ENCODE measurements around the gene SUCO.

GRCh38 chr1:172549621-172550280, 16.8 kb downstream of the SUCO start:
- TF ChIP-seq LRRFIP1 (CRISPR knock-in tag; conservative IDR thresholded peaks at IDR 0.05) (no peak), SUZ12 (IDR thresholded peaks at IDR 0.05; ENCODE audit: low read depth, low read length) (no peak), FOXM1 (CRISPR knock-in tag; IDR thresholded peaks at IDR 0.05) (no peak), KLF6 (CRISPR knock-in tag; IDR thresholded peaks at IDR 0.05) (no peak), MLX (CRISPR knock-in tag; IDR thresholded peaks at IDR 0.05) (no peak), ZNF775 (CRISPR knock-in tag; IDR thresholded peaks at IDR 0.05; ENCODE audit: borderline replicate concordance) (no peak), GTF2F1 (IDR thresholded peaks at IDR 0.05; ENCODE audit: low read length) (no peak), MEF2D (CRISPR knock-in tag; IDR thresholded peaks at IDR 0.05) (no peak), ZIK1 (CRISPR knock-in tag; IDR thresholded peaks at IDR 0.05; ENCODE audit: borderline replicate concordance, low read depth) (no peak), CHD2 (IDR thresholded peaks at IDR 0.05; ENCODE audit: low read depth, low read length) (no peak), ZFX (CRISPR knock-in tag; IDR thresholded peaks at IDR 0.05; ENCODE audit: low read depth) (no peak)
- TF ChIP-seq, protein P1, sequence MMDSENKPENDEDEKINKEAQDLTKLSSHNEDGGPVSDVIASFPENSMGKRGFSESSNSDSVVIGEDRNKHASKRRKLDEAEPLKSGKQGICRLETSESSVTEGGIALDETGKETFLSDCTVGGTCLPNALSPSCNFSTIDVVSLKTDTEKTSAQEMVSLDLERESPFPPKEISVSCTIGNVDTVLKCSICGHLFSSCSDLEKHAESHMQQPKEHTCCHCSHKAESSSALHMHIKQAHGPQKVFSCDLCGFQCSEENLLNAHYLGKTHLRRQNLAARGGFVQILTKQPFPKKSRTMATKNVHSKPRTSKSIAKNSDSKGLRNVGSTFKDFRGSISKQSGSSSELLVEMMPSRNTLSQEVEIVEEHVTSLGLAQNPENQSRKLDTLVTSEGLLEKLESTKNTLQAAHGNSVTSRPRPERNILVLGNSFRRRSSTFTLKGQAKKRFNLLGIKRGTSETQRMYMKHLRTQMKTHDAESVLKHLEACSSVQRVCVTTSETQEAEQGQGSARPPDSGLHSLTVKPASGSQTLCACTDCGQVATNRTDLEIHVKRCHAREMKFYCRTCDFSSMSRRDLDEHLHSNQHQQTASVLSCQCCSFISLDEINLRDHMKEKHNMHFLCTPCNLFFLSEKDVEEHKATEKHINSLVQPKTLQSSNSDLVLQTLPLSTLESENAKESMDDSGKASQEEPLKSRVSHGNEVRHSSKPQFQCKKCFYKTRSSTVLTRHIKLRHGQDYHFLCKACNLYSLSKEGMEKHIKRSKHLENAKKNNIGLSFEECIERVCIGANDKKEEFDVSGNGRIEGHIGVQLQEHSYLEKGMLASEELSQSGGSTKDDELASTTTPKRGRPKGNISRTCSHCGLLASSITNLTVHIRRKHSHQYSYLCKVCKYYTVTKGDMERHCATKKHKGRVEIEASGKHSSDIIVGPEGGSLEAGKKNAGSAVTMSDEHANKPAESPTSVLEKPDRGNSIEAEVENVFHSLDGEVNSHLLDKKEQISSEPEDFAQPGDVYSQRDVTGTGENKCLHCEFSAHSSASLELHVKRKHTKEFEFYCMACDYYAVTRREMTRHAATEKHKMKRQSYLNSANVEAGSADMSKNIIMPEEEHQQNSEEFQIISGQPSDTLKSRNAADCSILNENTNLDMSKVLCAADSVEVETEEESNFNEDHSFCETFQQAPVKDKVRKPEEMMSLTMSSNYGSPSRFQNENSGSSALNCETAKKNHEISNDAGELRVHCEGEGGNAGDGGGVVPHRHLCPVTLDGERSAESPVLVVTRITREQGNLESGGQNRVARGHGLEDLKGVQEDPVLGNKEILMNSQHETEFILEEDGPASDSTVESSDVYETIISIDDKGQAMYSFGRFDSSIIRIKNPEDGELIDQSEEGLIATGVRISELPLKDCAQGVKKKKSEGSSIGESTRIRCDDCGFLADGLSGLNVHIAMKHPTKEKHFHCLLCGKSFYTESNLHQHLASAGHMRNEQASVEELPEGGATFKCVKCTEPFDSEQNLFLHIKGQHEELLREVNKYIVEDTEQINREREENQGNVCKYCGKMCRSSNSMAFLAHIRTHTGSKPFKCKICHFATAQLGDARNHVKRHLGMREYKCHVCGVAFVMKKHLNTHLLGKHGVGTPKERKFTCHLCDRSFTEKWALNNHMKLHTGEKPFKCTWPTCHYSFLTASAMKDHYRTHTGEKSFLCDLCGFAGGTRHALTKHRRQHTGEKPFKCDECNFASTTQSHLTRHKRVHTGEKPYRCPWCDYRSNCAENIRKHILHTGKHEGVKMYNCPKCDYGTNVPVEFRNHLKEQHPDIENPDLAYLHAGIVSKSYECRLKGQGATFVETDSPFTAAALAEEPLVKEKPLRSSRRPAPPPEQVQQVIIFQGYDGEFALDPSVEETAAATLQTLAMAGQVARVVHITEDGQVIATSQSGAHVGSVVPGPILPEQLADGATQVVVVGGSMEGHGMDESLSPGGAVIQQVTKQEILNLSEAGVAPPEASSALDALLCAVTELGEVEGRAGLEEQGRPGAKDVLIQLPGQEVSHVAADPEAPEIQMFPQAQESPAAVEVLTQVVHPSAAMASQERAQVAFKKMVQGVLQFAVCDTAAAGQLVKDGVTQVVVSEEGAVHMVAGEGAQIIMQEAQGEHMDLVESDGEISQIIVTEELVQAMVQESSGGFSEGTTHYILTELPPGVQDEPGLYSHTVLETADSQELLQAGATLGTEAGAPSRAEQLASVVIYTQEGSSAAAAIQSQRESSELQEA (CRISPR knock-in tag; IDR thresholded peaks at IDR 0.05; ENCODE audit: not compliant biosample characterization), result no peak

Data from HepG2 (cell line).